Measurements from ENCODE around the gene YEATS4.
A peak's percentile ranks its signal among the peaks of the same experiment; 100 is the strongest.
"Not testable (repeated sequence)": the region's sequence is repeated elsewhere in the genome, so short reads cannot be mapped to it uniquely, and the experiment has no call there.

Gene YEATS4

GRCh38 chr12:69359531-69360347, at the start of gene YEATS4:
Gene YEATS4 (plus strand): TSS chr12:69359743. CDS start chr12:69359973, 230 bp downstream.
- Histone ChIP-seq H3K27me3 (replicated peaks; ENCODE audit: control insufficient read depth, insufficient read depth, low read length) (no peaks in the 10 kb centered on the region), H3K36me3 (ENCODE audit: control insufficient read depth, insufficient read depth, low read length) (no peaks in the 10 kb centered on the region), H3K4me3 (replicated peaks; ENCODE audit: low read depth, low read length) (peak within 1 kb of the TSS; percentile 90)
- TF ChIP-seq, protein P1, sequence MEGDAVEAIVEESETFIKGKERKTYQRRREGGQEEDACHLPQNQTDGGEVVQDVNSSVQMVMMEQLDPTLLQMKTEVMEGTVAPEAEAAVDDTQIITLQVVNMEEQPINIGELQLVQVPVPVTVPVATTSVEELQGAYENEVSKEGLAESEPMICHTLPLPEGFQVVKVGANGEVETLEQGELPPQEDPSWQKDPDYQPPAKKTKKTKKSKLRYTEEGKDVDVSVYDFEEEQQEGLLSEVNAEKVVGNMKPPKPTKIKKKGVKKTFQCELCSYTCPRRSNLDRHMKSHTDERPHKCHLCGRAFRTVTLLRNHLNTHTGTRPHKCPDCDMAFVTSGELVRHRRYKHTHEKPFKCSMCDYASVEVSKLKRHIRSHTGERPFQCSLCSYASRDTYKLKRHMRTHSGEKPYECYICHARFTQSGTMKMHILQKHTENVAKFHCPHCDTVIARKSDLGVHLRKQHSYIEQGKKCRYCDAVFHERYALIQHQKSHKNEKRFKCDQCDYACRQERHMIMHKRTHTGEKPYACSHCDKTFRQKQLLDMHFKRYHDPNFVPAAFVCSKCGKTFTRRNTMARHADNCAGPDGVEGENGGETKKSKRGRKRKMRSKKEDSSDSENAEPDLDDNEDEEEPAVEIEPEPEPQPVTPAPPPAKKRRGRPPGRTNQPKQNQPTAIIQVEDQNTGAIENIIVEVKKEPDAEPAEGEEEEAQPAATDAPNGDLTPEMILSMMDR (IDR thresholded peaks at IDR 0.05; ENCODE audit: insufficient read depth, low read length, poor library complexity, severe bottlenecking) = no peak
- peak; percentile 95 for DNase-seq (ENCODE audit: extremely low read depth, insufficient read length)

GRCh38 chr12:69313209-69313608, 46.3 kb upstream of the YEATS4 start:
- Histone ChIP-seq H3K36me3 (ENCODE audit: control insufficient read depth, insufficient read depth, low read length) (no peaks in the 10 kb centered on the region), H3K4me3 (replicated peaks; ENCODE audit: low read depth, low read length) (no peak overlapping the region), H3K27me3 (replicated peaks; ENCODE audit: control insufficient read depth, insufficient read depth, low read length) (no peaks in the 10 kb centered on the region)
- TF ChIP-seq, protein P1 (IDR thresholded peaks at IDR 0.05; ENCODE audit: insufficient read depth, low read length, poor library complexity, severe bottlenecking) = no peak
- no peak for DNase-seq (ENCODE audit: extremely low read depth, insufficient read length)

DNA sequence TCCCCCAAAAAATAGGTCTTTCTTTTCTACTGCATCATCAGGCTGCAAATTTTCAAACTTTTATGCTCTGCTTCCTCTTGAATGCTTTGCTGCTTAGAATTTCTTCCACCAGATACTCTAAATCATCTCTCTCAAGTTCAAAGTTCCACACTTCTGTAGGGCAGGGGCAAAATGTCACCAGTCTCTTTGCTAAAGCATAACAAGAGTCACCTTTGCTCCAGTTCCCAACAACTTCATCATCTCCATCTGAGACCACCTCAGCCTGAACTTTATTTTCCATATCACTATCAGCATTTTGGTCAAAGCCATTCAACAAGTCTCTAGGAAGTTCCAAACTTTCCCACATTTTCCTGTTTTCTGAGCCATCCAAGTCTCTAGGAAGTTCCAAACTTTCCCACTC, 42.8 kb upstream of the YEATS4 start:
- not testable (repeated sequence) for H3K4me3 ChIP-seq (replicated peaks; ENCODE audit: low read depth, low read length); DNase-seq (ENCODE audit: extremely low read depth, insufficient read length); H3K27me3 ChIP-seq (replicated peaks; ENCODE audit: control insufficient read depth, insufficient read depth, low read length); H3K36me3 ChIP-seq (ENCODE audit: control insufficient read depth, insufficient read depth, low read length)

GRCh38 chr12:69317233-69317632, 42.3 kb upstream of the YEATS4 start:
- H3K36me3 ChIP-seq (ENCODE audit: control insufficient read depth, insufficient read depth, low read length); DNase-seq (ENCODE audit: extremely low read depth, insufficient read length); H3K27me3 ChIP-seq (replicated peaks; ENCODE audit: control insufficient read depth, insufficient read depth, low read length); H3K4me3 ChIP-seq (replicated peaks; ENCODE audit: low read depth, low read length): not testable (repeated sequence)

- TF ChIP-seq, protein P1 (IDR thresholded peaks at IDR 0.05; ENCODE audit: insufficient read depth, low read length, poor library complexity, severe bottlenecking) = no peak
- DNase-seq (ENCODE audit: extremely low read depth, insufficient read length) = no peak
- H3K27me3 ChIP-seq (replicated peaks; ENCODE audit: control insufficient read depth, insufficient read depth, low read length) = no peaks in the 10 kb centered on the region
- no peaks in the 10 kb centered on the region for H3K36me3 ChIP-seq (ENCODE audit: control insufficient read depth, insufficient read depth, low read length)
- H3K4me3 ChIP-seq (replicated peaks; ENCODE audit: low read depth, low read length) = no peak overlapping the region
Observed at GRCh38 chr12:69318225-69318624, 41.3 kb upstream of the YEATS4 start.

DNA sequence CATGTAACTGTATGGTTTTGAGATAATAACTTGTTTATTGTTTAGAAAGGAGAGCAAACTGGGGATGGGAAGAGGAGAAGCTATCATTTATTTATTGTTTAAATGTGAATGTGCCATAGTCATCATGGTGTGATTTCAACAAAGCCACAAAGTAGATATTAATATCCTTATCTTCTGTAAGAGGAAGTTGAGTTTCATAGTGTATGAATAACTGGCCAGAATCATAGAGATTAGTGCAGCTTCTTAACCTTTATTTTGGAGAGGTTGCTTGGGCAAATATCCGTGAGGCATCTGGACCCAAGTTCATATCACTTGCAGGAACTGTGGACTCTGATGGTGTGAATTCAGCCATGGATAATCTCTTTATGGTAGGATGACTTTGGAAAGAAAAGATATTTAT, 38.2 kb upstream of the YEATS4 start:
- DNase-seq (ENCODE audit: extremely low read depth, insufficient read length) = no peak
- no peak overlapping the region for H3K4me3 ChIP-seq (replicated peaks; ENCODE audit: low read depth, low read length)
- TF ChIP-seq, protein P1 (IDR thresholded peaks at IDR 0.05; ENCODE audit: insufficient read depth, low read length, poor library complexity, severe bottlenecking) = no peak
- H3K36me3 ChIP-seq (ENCODE audit: control insufficient read depth, insufficient read depth, low read length) = no peaks in the 10 kb centered on the region
- H3K27me3 ChIP-seq (replicated peaks; ENCODE audit: control insufficient read depth, insufficient read depth, low read length) = no peaks in the 10 kb centered on the region

Data from GM06990 (cell line).